Right lobe of liver (tissue), 6 donors: Measurements from ENCODE around the gene DNM3. TPM values are rescaled to one million over a fixed set of nuclear protein-coding genes. Genes with fewer than 3 reads are reported as not detected.
A peak's percentile ranks its signal among the peaks of the same experiment; 100 is the strongest.

Source experiments
- ATAC-seq, 4 donors: fragments of 200-7000 bp; cut with Tn5 transposase; one replicate each; pipeline ENCODE4 v1.9.1; 2020; ENCODE audit warnings: mild to moderate bottlenecking in 4 of 4, moderate library complexity in 4 of 4
- DNase-seq, 3 donors: peaks; one replicate each; pipeline ENCODE4 v3.0.0-alpha.2; 2020
- H3K27ac ChIP-seq, 3 donors: fragments of 200-600 bp; one replicate each; pipeline ENCODE4 v1.8.0; 2022
- H3K27me3 ChIP-seq, 2 donors: fragments of 200-600 bp; one replicate each; pipeline ENCODE4 v1.8.0; 2022
- H3K36me3 ChIP-seq, 4 donors: fragments of 200-600 bp; sonication (generic) in 1 of 4; one replicate each; pipeline versions ENCODE4 v1.5.1 to v1.8.0; 2017 to 2022; ENCODE audit warnings: control low read depth in 1 of 4
- H3K4me1 ChIP-seq, 4 donors: fragments of 200-600 bp; sonication (generic) in 1 of 4; one replicate each; pipeline versions ENCODE4 v1.5.1 to v1.8.0; 2017 to 2022; ENCODE audit warnings: control low read depth in 1 of 4
- H3K4me3 ChIP-seq, 3 donors: fragments of 200-600 bp; one replicate each; pipeline ENCODE4 v1.8.0; 2022
- H3K9me3 ChIP-seq, 4 donors: fragments of 200-600 bp; sonication (generic) in 1 of 4; one replicate each; pipeline versions ENCODE4 v1.5.1 to v1.8.0; 2017 to 2022; ENCODE audit warnings: control low read depth in 1 of 4
- CTCF ChIP-seq, 4 donors: fragments of 200-600 bp in 3 of 4; fragments of 450-650 bp in 1 of 4; IDR thresholded peaks; one replicate each; pipeline versions ENCODE4 v1.5.1 to v1.8.0; 2016 to 2022; ENCODE audit warnings: antibody characterized with exemption in 4 of 4, mild to moderate bottlenecking in 2 of 4
- POLR2A ChIP-seq: fragments of 450-650 bp; IDR thresholded peaks from one replicate; pipeline ENCODE4 v1.6.1; 2017; ENCODE audit warnings: antibody characterized with exemption, mild to moderate bottlenecking
- WGBS: methylation state at CpG from one replicate; pipeline ENCODE4 v1.1.6; 2018; ENCODE audit warnings: low coverage, low lambda C conversion rate; ENCODE audit not compliant: insufficient coverage; ENCODE audit errors: missing lambda C conversion rate; 5-methylcytosine and 5-hydroxymethylcytosine counted together
- intact Hi-C, 2 donors: fragments of 100-400 bp; cut with DNase I; formaldehyde crosslinking; loops; one replicate each; pipeline versions ENCODE4 v1.11.2 to v1.14.1; 2022
- total RNA-seq, 6 experiments: library from RNA; depleted of rRNA in 2 of 6; stranded (reverse); fragments of >200 nt in 2 of 6; fragmentation: NEBNext Ultra II Directional in 3 of 6; extraction: Animal tissue kit (Norgen Biotek cat#: 25700) in 3 of 6; gene quantifications; one replicate each; pipeline versions ENCODE4 v1.1.0 to v1.2.4, GENCODE V29; 2016 to 2023
- donor health status: DM: no; HTN: yes; CAD: no.
- donor health status: DM: no; HTN: no; CAD: no.
- donor health status: DM: no; HTN: no; CAD: no.
- donor health status: DM: no; HTN: yes; CAD: no.
- donor health status: DM: no; HTN: yes; CAD: no.

Gene DNM3
- total RNA-seq, 6 experiments from 2014 or later, result 0.29 to 0.92 (median 0.43) TPM

GRCh38 chr1:172283766-172284165 lies 442.5 kb downstream of the DNM3 start:
- no peak for ATAC-seq
- WGBS, result 47% methylated on average over 2 of the region's 2 CpGs
- no peak for TF ChIP-seq POLR2A
- no peak for TF ChIP-seq CTCF (IDR thresholded peaks at IDR 0.05)

GRCh38 chr1:172286629-172287076 lies 445.4 kb downstream of the DNM3 start:
- H3K4me3 ChIP-seq, result no peak overlapping the region

More at GRCh38 chr1:172283766-172284165, 442.5 kb downstream of the DNM3 start:
- H3K9me3 ChIP-seq, result no peaks in the 10 kb centered on the region
- no peaks in the 10 kb centered on the region for H3K36me3 ChIP-seq
- no peaks in the 10 kb centered on the region for H3K27me3 ChIP-seq
- intact Hi-C loops, result no loop called here
- no peak overlapping the region for H3K4me3 ChIP-seq
- no peak overlapping the region for H3K27ac ChIP-seq
- H3K4me1 ChIP-seq, result no peaks in the 10 kb centered on the region
- DNase-seq, result no peak

GRCh38 chr1:172287208-172287607 lies 445.9 kb downstream of the DNM3 start:
- DNase-seq (peak in 1 of 3 donors; percentile 25), ATAC-seq (peak in 1 of 4 donors; percentile 48)
- Histone ChIP-seq H3K36me3 (no peaks in the 10 kb centered on the region), H3K4me3 (no peak overlapping the region), H3K27ac (no peak overlapping the region), H3K9me3 (no peaks in the 10 kb centered on the region), H3K27me3 (no peaks in the 10 kb centered on the region), H3K4me1 (no peaks in the 10 kb centered on the region)
- TF ChIP-seq POLR2A (no peak), CTCF (IDR thresholded peaks at IDR 0.05) (no peak)
- intact Hi-C loops, result no loop called here

More at GRCh38 chr1:172286629-172287076, 445.4 kb downstream of the DNM3 start:
- TF ChIP-seq POLR2A, result no peak
- no peak for TF ChIP-seq CTCF (IDR thresholded peaks at IDR 0.05)
- Histone ChIP-seq H3K27ac (no peak overlapping the region), H3K36me3 (no peaks in the 10 kb centered on the region), H3K4me1 (no peaks in the 10 kb centered on the region), H3K9me3 (no peaks in the 10 kb centered on the region), H3K27me3 (no peaks in the 10 kb centered on the region)
- WGBS, result 52% methylated on average over 2 of the region's 2 CpGs
- intact Hi-C loops, result no loop called here
- ATAC-seq (peak in 1 of 4 donors; percentile 19), DNase-seq (no peak)

DNA sequence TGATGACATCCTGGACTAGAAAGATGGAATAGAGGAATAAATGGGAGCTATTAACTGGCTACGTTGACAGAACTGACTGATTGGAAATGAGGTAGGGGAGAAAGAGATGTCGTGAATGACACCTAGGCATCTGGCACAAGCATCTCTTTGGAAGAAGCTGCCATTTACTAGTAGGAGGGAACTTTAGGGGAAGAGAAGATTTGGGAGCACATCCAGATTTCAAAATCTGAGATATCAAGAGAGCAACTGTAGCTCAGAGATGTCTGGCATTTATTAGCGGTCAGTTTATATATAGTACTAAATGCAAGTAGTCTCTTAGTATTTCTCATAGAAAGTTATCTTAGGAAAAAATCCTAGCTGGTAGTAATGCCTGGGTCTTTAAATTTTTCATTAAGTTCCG lies 447.3 kb downstream of the DNM3 start:
- TF ChIP-seq CTCF (IDR thresholded peaks at IDR 0.05) (no peak), POLR2A (no peak)
- H3K9me3 ChIP-seq, result no peaks in the 10 kb centered on the region
- H3K4me1 ChIP-seq, result no peaks in the 10 kb centered on the region
- DNase-seq, result no peak
- H3K36me3 ChIP-seq, result no peaks in the 10 kb centered on the region
- intact Hi-C loops, result no loop called here
- WGBS, result 54% methylated on average over 4 of the region's 4 CpGs
- ATAC-seq, result no peak
- H3K27ac ChIP-seq, result no peak overlapping the region
- no peak overlapping the region for H3K4me3 ChIP-seq
- no peaks in the 10 kb centered on the region for H3K27me3 ChIP-seq

DNA sequence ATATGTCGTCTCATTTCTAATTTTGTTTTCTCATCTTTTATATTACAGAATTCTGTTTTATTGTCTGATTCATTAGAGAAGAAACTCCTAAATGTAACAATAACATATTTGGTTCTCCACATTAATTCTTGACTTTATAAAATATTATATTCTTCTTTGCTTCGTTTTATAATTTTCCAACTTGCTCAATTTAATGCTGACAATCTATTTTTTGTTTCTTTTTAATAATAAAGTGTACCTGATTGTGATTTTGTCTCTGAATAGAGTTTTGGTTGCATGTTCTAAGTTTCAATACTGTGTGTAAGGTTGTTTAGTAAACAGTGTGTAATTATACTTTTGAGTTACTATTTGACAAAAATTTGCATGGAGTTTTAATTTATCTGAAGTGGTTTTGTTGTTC lies 448.1 kb downstream of the DNM3 start:
- Histone ChIP-seq H3K27me3 (no peaks in the 10 kb centered on the region), H3K4me3 (no peak overlapping the region), H3K36me3 (no peaks in the 10 kb centered on the region), H3K27ac (no peak overlapping the region), H3K9me3 (no peaks in the 10 kb centered on the region), H3K4me1 (no peaks in the 10 kb centered on the region)
- intact Hi-C loops, result no loop called here
- ATAC-seq (no peak), DNase-seq (no peak)
- no peak for TF ChIP-seq CTCF (IDR thresholded peaks at IDR 0.05)
- TF ChIP-seq POLR2A, result no peak
- 36% methylated on average over 2 of the region's 2 CpGs for WGBS
